Calu3 (cell line): ENCODE data around the gene SOS2. TPM values are rescaled to one million over a fixed set of nuclear protein-coding genes. Genes with fewer than 3 reads are reported as not detected.

Source experiments
- BruUV-seq: library from RNA; stranded (reverse); fragments of 400-500 nt; replicated peaks from 2 replicates; lab custom pipeline; 2021; lab: Mats Ljungman, UMichigan
- CTCF ChIA-PET: fragments of 300-600 bp; sonication (Branson Sonifier 250); formaldehyde crosslinking; loops from one replicate; lab custom pipeline; 2022; ENCODE audit warnings: antibody characterized with exemption; lab: Charles Lee
- DNase-seq: peaks from one replicate; pipeline ENCODE4 v3.0.0; 2022
- H3K27ac Mint-ChIP-seq: one replicate; pipeline ENCODE4 v1.8.0; 2022; ENCODE audit warnings: mixed read lengths; ENCODE audit not compliant: unreplicated experiment
- H3K27me3 Mint-ChIP-seq: one replicate; pipeline ENCODE4 v1.8.0; 2022; ENCODE audit warnings: mixed read lengths; ENCODE audit not compliant: unreplicated experiment
- H3K36me3 Mint-ChIP-seq: one replicate; pipeline ENCODE4 v1.8.0; 2022; ENCODE audit warnings: mild to moderate bottlenecking, moderate library complexity, mixed read lengths; ENCODE audit not compliant: insufficient read depth, unreplicated experiment
- H3K4me1 Mint-ChIP-seq: one replicate; pipeline ENCODE4 v1.8.0; 2022; ENCODE audit warnings: mild to moderate bottlenecking, low read depth, mixed read lengths; ENCODE audit not compliant: unreplicated experiment
- H3K4me3 Mint-ChIP-seq: one replicate; pipeline ENCODE4 v1.8.0; 2022; ENCODE audit warnings: mild to moderate bottlenecking, low read depth, moderate library complexity, mixed read lengths; ENCODE audit not compliant: unreplicated experiment
- H3K9me3 Mint-ChIP-seq: one replicate; pipeline ENCODE4 v1.8.0; 2022; ENCODE audit warnings: low read depth, mixed read lengths; ENCODE audit not compliant: unreplicated experiment
- CTCF ChIP-seq: fragments of 200-600 bp; IDR thresholded peaks from one replicate; pipeline ENCODE4 v1.8.0; 2022; ENCODE audit warnings: antibody characterized with exemption; ENCODE audit not compliant: unreplicated experiment
- intact Hi-C: fragments of 100-400 bp; cut with micrococcal nuclease; formaldehyde crosslinking; loops from one replicate; pipeline ENCODE4 v1.10.0; 2022; ENCODE audit not compliant: unreplicated experiment
- total RNA-seq: library from RNA; stranded (reverse); gene quantifications from 2 replicates; pipeline ENCODE4 v1.2.3, GENCODE V29; 2022

Gene SOS2
- total RNA-seq, 1 experiment from 2014 or later = 17.1 TPM

GRCh38 chr14:50092006-50092555, 139.3 kb downstream of the SOS2 start:
- H3K27me3 Mint-ChIP-seq = no peaks in the 10 kb centered on the region
- no peaks in the 10 kb centered on the region for H3K4me1 Mint-ChIP-seq
- CTCF ChIA-PET = interaction anchor here (0.7 to 1.2 kb wide), 2 partner anchors 17 to 30 kb away, joined by 3 read pairs; no protein-coding TSS in a partner anchor
- peaks cover 3% of the 10 kb centered on the region for H3K9me3 Mint-ChIP-seq
- intact Hi-C loops = no loop called here
- no peak overlapping the region for H3K27ac Mint-ChIP-seq
- DNase-seq = no peak
- no TSS peak for BruUV-seq
- no peaks in the 10 kb centered on the region for H3K36me3 Mint-ChIP-seq
- no peak for TF ChIP-seq CTCF
- H3K4me3 Mint-ChIP-seq = no peak overlapping the region

- Mint-ChIP-seq H3K4me3 (no peak overlapping the region), H3K4me1 (no peaks in the 10 kb centered on the region), H3K27me3 (no peaks in the 10 kb centered on the region), H3K27ac (no peak overlapping the region), H3K36me3 (no peaks in the 10 kb centered on the region), H3K9me3 (peaks cover 3% of the 10 kb centered on the region)
- BruUV-seq = no TSS peak
- no peak for DNase-seq
- intact Hi-C loops = no loop called here
- CTCF ChIA-PET = interaction anchor here (1.2 kb wide), 1 partner anchor 29 kb away, joined by 3 read pairs; no protein-coding TSS in a partner anchor
- no peak for TF ChIP-seq CTCF
These were observed 140.0 kb downstream of the SOS2 start for GRCh38 chr14:50091240-50091913.

GRCh38 chr14:50089208-50089607, 142.2 kb downstream of the SOS2 start:
- no peak for TF ChIP-seq CTCF
- no peak overlapping the region for H3K27ac Mint-ChIP-seq
- H3K4me3 Mint-ChIP-seq = no peak overlapping the region
- no peaks in the 10 kb centered on the region for H3K4me1 Mint-ChIP-seq
- H3K27me3 Mint-ChIP-seq = no peaks in the 10 kb centered on the region
- intact Hi-C loops = no loop called here
- no peaks in the 10 kb centered on the region for H3K36me3 Mint-ChIP-seq
- no peak for DNase-seq
- H3K9me3 Mint-ChIP-seq = peaks cover 3% of the 10 kb centered on the region
- CTCF ChIA-PET = no interaction called here
- no TSS peak for BruUV-seq

- intact Hi-C loops = no loop called here
- Mint-ChIP-seq H3K4me1 (no peaks in the 10 kb centered on the region), H3K27me3 (no peaks in the 10 kb centered on the region), H3K27ac (no peak overlapping the region), H3K36me3 (no peaks in the 10 kb centered on the region), H3K9me3 (peaks cover 3% of the 10 kb centered on the region), H3K4me3 (no peak overlapping the region)
- CTCF ChIA-PET = no interaction called here
- BruUV-seq = no TSS peak
- DNase-seq = no peak
- no peak for TF ChIP-seq CTCF
These were observed 142.6 kb downstream of the SOS2 start for GRCh38 chr14:50088731-50089130.
